ENCODE results near the gene NSD1. TPM values are rescaled to one million over a fixed set of nuclear protein-coding genes. Genes with fewer than 3 reads are reported as not detected.

NSD1 gene
- total and polyA plus RNA-seq, 5 experiments from 2014 or later: 25.0 to 130 (median 43.1) TPM

- Mint-ChIP-seq H3K36me3 (no peaks in the 10 kb centered on the region), H3K4me1 (peaks cover 9 to 20% (median 14%) of the 10 kb centered on the region in 4 donors), H3K4me3 (no peak overlapping the region), H3K9me3 (no peaks in the 10 kb centered on the region), H3K27ac (peak overlapping the region in 2 of 10 donors; percentile 39 to 57), H3K27me3 (no peaks in the 10 kb centered on the region)
- DNase-seq (no peak), ATAC-seq (no peak)
- POLR2A ChIA-PET: interaction anchor here (0.6 to 1.7 kb wide), 2 partner anchors 10 to 25 kb away, joined by 5 to 10 read pairs; partner anchors contain the start of gene NSD1
These were observed 9.6 kb upstream of the NSD1 start for GRCh38 chr5:177123789-177124485.

GRCh38 chr5:177124486-177124991 is 9.0 kb upstream of the NSD1 start:
- peaks cover 15 to 26% (median 20%) of the 10 kb centered on the region in 4 donors for H3K4me1 Mint-ChIP-seq
- ATAC-seq (peak in 1 of 2 donors; percentile 43), DNase-seq (no peak)
- POLR2A ChIA-PET: interaction anchor here (0.5 to 1.7 kb wide), 3 partner anchors 9 to 46 kb away, joined by 3 to 10 read pairs (median 5); partner anchors contain the start of gene NSD1
- H3K36me3 Mint-ChIP-seq: no peaks in the 10 kb centered on the region
- peak overlapping the region in 2 of 10 donors; percentile 4 to 53 for H3K27ac Mint-ChIP-seq
- no peaks in the 10 kb centered on the region for H3K9me3 Mint-ChIP-seq
- no peaks in the 10 kb centered on the region for H3K27me3 Mint-ChIP-seq
- H3K4me3 Mint-ChIP-seq: no peak overlapping the region

- no peaks in the 10 kb centered on the region for H3K36me3 Mint-ChIP-seq
- H3K27me3 Mint-ChIP-seq: no peaks in the 10 kb centered on the region
- no peak overlapping the region for H3K4me3 Mint-ChIP-seq
- no peak for DNase-seq
- peaks cover 24 to 45% (median 37%) of the 10 kb centered on the region in 4 donors for H3K4me1 Mint-ChIP-seq
- no peaks in the 10 kb centered on the region for H3K9me3 Mint-ChIP-seq
- POLR2A ChIA-PET: interaction anchor here (0.6 kb wide), 1 partner anchor 1499 kb away, joined by 4 read pairs; no protein-coding TSS in a partner anchor
- peak overlapping the region in 1 of 10 donors; percentile 79 for H3K27ac Mint-ChIP-seq
- ATAC-seq: no peak
These were observed 6.8 kb upstream of the NSD1 start for GRCh38 chr5:177126771-177127170.

GRCh38 chr5:177128551-177128981 is 5.0 kb upstream of the NSD1 start:
- peaks cover 24 to 45% (median 36%) of the 10 kb centered on the region in 4 donors for H3K4me1 Mint-ChIP-seq
- H3K9me3 Mint-ChIP-seq: no peaks in the 10 kb centered on the region
- ATAC-seq (no peak), DNase-seq (peak in 3 of 10 donors; percentile 19 to 44 (median 31))
- H3K36me3 Mint-ChIP-seq: no peaks in the 10 kb centered on the region
- peak overlapping the region in 8 of 10 donors; percentile 37 to 93 (median 56) for H3K27ac Mint-ChIP-seq
- H3K27me3 Mint-ChIP-seq: no peaks in the 10 kb centered on the region
- peak overlapping the region in 8 of 10 donors; percentile 38 to 74 (median 56) for H3K4me3 Mint-ChIP-seq
- POLR2A ChIA-PET: interaction anchor here (0.5 to 1.9 kb wide), 3 partner anchors 10 to 188 kb away, joined by 3 to 6 read pairs (median 3); no protein-coding TSS in a partner anchor

GRCh38 chr5:177130211-177131018 is 3.2 kb upstream of the NSD1 start:
- H3K4me1 Mint-ChIP-seq: peaks cover 26 to 51% (median 41%) of the 10 kb centered on the region in 4 donors
- ATAC-seq (no peak), DNase-seq (no peak)
- peak overlapping the region in 5 of 10 donors; percentile 27 to 79 (median 46) for H3K4me3 Mint-ChIP-seq
- H3K36me3 Mint-ChIP-seq: peaks cover 0 to 8% (median under 1%) of the 10 kb centered on the region in 3 donors
- no peaks in the 10 kb centered on the region for H3K27me3 Mint-ChIP-seq
- POLR2A ChIA-PET: interaction anchor here (0.6 to 4.7 kb wide), 4 partner anchors 8 to 16 kb away, joined by 6 to 43 read pairs (median 21); no protein-coding TSS in a partner anchor
- H3K9me3 Mint-ChIP-seq: no peaks in the 10 kb centered on the region
- H3K27ac Mint-ChIP-seq: peak overlapping the region in 9 of 10 donors; percentile 33 to 92 (median 67)

- DNase-seq (no peak), ATAC-seq (no peak)
- H3K4me3 Mint-ChIP-seq: peak overlapping the region in 6 of 10 donors; percentile 27 to 79 (median 52)
- H3K27ac Mint-ChIP-seq: peak overlapping the region in 8 of 10 donors; percentile 33 to 92 (median 82)
- no peaks in the 10 kb centered on the region for H3K9me3 Mint-ChIP-seq
- H3K27me3 Mint-ChIP-seq: no peaks in the 10 kb centered on the region
- H3K36me3 Mint-ChIP-seq: peaks cover 0 to 12% (median 4%) of the 10 kb centered on the region in 3 donors
- POLR2A ChIA-PET: interaction anchor here (4.5 to 4.7 kb wide), 2 partner anchors 12 to 17 kb away, joined by 35 to 43 read pairs; no protein-coding TSS in a partner anchor
- H3K4me1 Mint-ChIP-seq: peaks cover 28 to 55% (median 46%) of the 10 kb centered on the region in 4 donors
These were observed 2.6 kb upstream of the NSD1 start for GRCh38 chr5:177131019-177131320.

- no peaks in the 10 kb centered on the region for H3K9me3 Mint-ChIP-seq
- no peaks in the 10 kb centered on the region for H3K27me3 Mint-ChIP-seq
- peak overlapping the region; percentile 34 to 83 (median 62) for H3K4me3 Mint-ChIP-seq
- POLR2A ChIA-PET: interaction anchor here (4.5 to 4.7 kb wide), 2 partner anchors 13 to 17 kb away, joined by 35 to 43 read pairs; no protein-coding TSS in a partner anchor
- ATAC-seq: no peak
- peaks cover 0 to 17% (median 4%) of the 10 kb centered on the region in 3 donors for H3K36me3 Mint-ChIP-seq
- peaks cover 28 to 58% (median 51%) of the 10 kb centered on the region in 4 donors for H3K4me1 Mint-ChIP-seq
- peak overlapping the region; percentile 2 to 92 (median 79) for H3K27ac Mint-ChIP-seq
- DNase-seq: peak in 1 of 10 donors; percentile 9
These were observed 2.0 kb upstream of the NSD1 start for GRCh38 chr5:177131352-177132135.

- ATAC-seq (peak; percentile 54 to 58), DNase-seq (peak in 7 of 10 donors; percentile 5 to 76 (median 38))
- peak overlapping the region in 8 of 10 donors; percentile 45 to 91 (median 72) for H3K27ac Mint-ChIP-seq
- POLR2A ChIA-PET: interaction anchor here (0.7 to 4.7 kb wide), 9 partner anchors 8 to 381 kb away, joined by 3 to 43 read pairs (median 4); no protein-coding TSS in a partner anchor
- peaks cover 30 to 65% (median 59%) of the 10 kb centered on the region in 4 donors for H3K4me1 Mint-ChIP-seq
- H3K36me3 Mint-ChIP-seq: peaks cover 0 to 25% (median 4%) of the 10 kb centered on the region in 3 donors
- H3K27me3 Mint-ChIP-seq: no peaks in the 10 kb centered on the region
- peak overlapping the region in 9 of 10 donors; percentile 39 to 79 (median 61) for H3K4me3 Mint-ChIP-seq
- no peaks in the 10 kb centered on the region for H3K9me3 Mint-ChIP-seq
These were observed 1.2 kb upstream of the NSD1 start for GRCh38 chr5:177132136-177133095.

GRCh38 chr5:177133853-177134696 is 502 bp downstream of the NSD1 start:
- Mint-ChIP-seq H3K27ac (peak overlapping the region in 9 of 10 donors; percentile 22 to 95 (median 89)), H3K4me1 (peaks cover 20 to 61% (median 54%) of the 10 kb centered on the region in 4 donors), H3K27me3 (no peaks in the 10 kb centered on the region), H3K36me3 (peaks cover 0 to 40% (median 4%) of the 10 kb centered on the region in 3 donors), H3K4me3 (peak overlapping the region; percentile 79 to 90 (median 86)), H3K9me3 (no peaks in the 10 kb centered on the region)
- POLR2A ChIA-PET: interaction anchor here (0.5 to 4.7 kb wide), 16 partner anchors 9 to 1070 kb away, joined by 3 to 43 read pairs (median 3); partner anchors contain the start of genes B4GALT7 and HNRNPAB
- ATAC-seq: peak; percentile 27
- peak; percentile 17 to 67 (median 42) for DNase-seq
